COLO668 (cell line): ENCODE data around the gene MYO1H.
"Not testable (repeated sequence)": the region's sequence is repeated elsewhere in the genome, so short reads cannot be mapped to it uniquely, and the experiment has no call there.

Experiments
- DNase-seq: peaks from one replicate; lab custom pipeline; 2025; ENCODE audit not compliant: unreplicated experiment; lab: John Stamatoyannopoulos, UW

Gene MYO1H

GRCh38 chr12:109347589-109347988, at the start of gene MYO1H:
Gene MYO1H, plus strand, starts transcription at chr12:109347900. Its CDS starts 61 bp downstream, at chr12:109347961.
- DNase-seq, result no peak

GRCh38 chr12:109299849-109300248, 47.9 kb upstream of the MYO1H start:
- DNase-seq, result no peak

- DNase-seq, result no peak
These were observed 46.0 kb upstream of the MYO1H start for GRCh38 chr12:109301643-109302168.

GRCh38 chr12:109302358-109302757, 45.3 kb upstream of the MYO1H start:
- DNase-seq, result no peak

- no peak for DNase-seq
These were observed 44.9 kb upstream of the MYO1H start for GRCh38 chr12:109302770-109303169.

GRCh38 chr12:109304485-109304884, 43.2 kb upstream of the MYO1H start:
- no peak for DNase-seq

- DNase-seq, result no peak
These were observed 42.2 kb upstream of the MYO1H start for GRCh38 chr12:109305547-109305946.

- DNase-seq, result no peak
These were observed 40.6 kb upstream of the MYO1H start for GRCh38 chr12:109307051-109307450.

GRCh38 chr12:109308534-109309380, 38.9 kb upstream of the MYO1H start, which contains the start of gene FOXN4:
Gene FOXN4, minus strand, starts transcription at chr12:109309284. Its CDS starts 963 bp downstream, at chr12:109308321.
- peak; percentile 17 for DNase-seq

GRCh38 chr12:109309381-109310246, 38.1 kb upstream of the MYO1H start:
- DNase-seq, result peak; percentile 65

- peak; percentile 79 for DNase-seq
These were observed 37.2 kb upstream of the MYO1H start for GRCh38 chr12:109310247-109311125.

GRCh38 chr12:109321294-109321693, 26.4 kb upstream of the MYO1H start:
- not testable (repeated sequence) for DNase-seq

GRCh38 chr12:109329003-109329402, 18.7 kb upstream of the MYO1H start:
- DNase-seq, result no peak

- no peak for DNase-seq
These were observed 18.0 kb upstream of the MYO1H start for GRCh38 chr12:109329686-109330085.

GRCh38 chr12:109330282-109331230, 17.1 kb upstream of the MYO1H start:
- no peak for DNase-seq

- DNase-seq, result no peak
These were observed 16.3 kb upstream of the MYO1H start for GRCh38 chr12:109331301-109331952.

- no peak for DNase-seq
These were observed 12.8 kb upstream of the MYO1H start for GRCh38 chr12:109334887-109335286.

- no peak for DNase-seq
These were observed 11.1 kb upstream of the MYO1H start for GRCh38 chr12:109336593-109336992.

GRCh38 chr12:109343677-109344076, 4.0 kb upstream of the MYO1H start:
- no peak for DNase-seq
